Esophagus muscularis mucosa (tissue), 4 donors: ENCODE results near the gene LRRC75A. TPM values are rescaled to one million over a fixed set of nuclear protein-coding genes. Genes with fewer than 3 reads are reported as not detected.
A peak's percentile ranks its signal among the peaks of the same experiment; 100 is the strongest.

ENCODE experiments used
- DNase-seq: peaks from one replicate; pipeline ENCODE4 v3.0.0-alpha.2; 2017; ENCODE audit errors: extremely low spot score
- H3K27ac ChIP-seq, 4 donors: fragments of 200-600 bp; sonication (generic); replicated peaks in 1 of 4; 1 replicate in 3 of 4; 2 replicates in 1 of 4; pipeline ENCODE4 v1.5.1; 2016 to 2019; ENCODE audit warnings: mild to moderate bottlenecking in 1 of 4
- H3K27me3 ChIP-seq, 4 donors: fragments of 200-600 bp; sonication (generic); one replicate each; pipeline versions ENCODE4 v1.5.1 to v1.6.0; 2016 to 2019
- H3K36me3 ChIP-seq, 4 donors: fragments of 200-600 bp; sonication (generic); one replicate each; pipeline ENCODE4 v1.5.1; 2016 to 2019
- H3K4me1 ChIP-seq, 4 donors: fragments of 200-600 bp; sonication (generic); one replicate each; pipeline ENCODE4 v1.5.1; 2016 to 2019
- H3K4me3 ChIP-seq, 4 donors: fragments of 200-600 bp; sonication (generic); 1 replicate in 2 of 4; 2 replicates in 2 of 4; pipeline ENCODE4 v1.5.1; 2016 to 2019; ENCODE audit warnings: mild to moderate bottlenecking in 4 of 4, moderate library complexity in 1 of 4
- H3K9me3 ChIP-seq, 4 donors: fragments of 200-600 bp; sonication (generic); 1 replicate in 3 of 4; 2 replicates in 1 of 4; pipeline ENCODE4 v1.5.1; 2016 to 2019
- EP300 ChIP-seq: sonication (generic); formaldehyde crosslinking; IDR thresholded peaks from one replicate; pipeline ENCODE4 v1.6.1; 2017; ENCODE audit warnings: antibody characterized with exemption
- POLR2A ChIP-seq: fragments of 450-650 bp; IDR thresholded peaks from one replicate; pipeline ENCODE4 v1.6.1; 2017; ENCODE audit warnings: antibody characterized with exemption, moderate library complexity, mild to moderate bottlenecking, low read depth
- POLR2AphosphoS5 ChIP-seq, 2 donors: sonication (generic); formaldehyde crosslinking; IDR thresholded peaks; one replicate each; pipeline ENCODE4 v1.6.1; 2017; ENCODE audit warnings: antibody characterized with exemption in 2 of 2
- WGBS: methylation state at CpG from one replicate; pipeline ENCODE4 v1.1.5; 2018; 5-methylcytosine and 5-hydroxymethylcytosine counted together
- intact Hi-C: fragments of 100-400 bp; cut with DNase I; formaldehyde crosslinking; loops from one replicate; pipeline ENCODE4 v1.15.1; 2023
- total RNA-seq, 4 donors: library from RNA; depleted of rRNA; stranded (reverse); fragments of >200 nt; gene quantifications; one replicate each; pipeline versions ENCODE4 v1.1.0 to v1.2.1, GENCODE V29; 2016
- TF ChIP-seq, protein P1 (sequence below), 3 experiments: fragments of 200-600 bp in 2 of 3; fragments of 450-650 bp in 1 of 3; sonication (generic) in 2 of 3; IDR thresholded peaks; one replicate each; pipeline ENCODE4 v1.5.1; 2017 to 2019; ENCODE audit warnings: antibody characterized with exemption in 3 of 3, mild to moderate bottlenecking in 2 of 3, moderate library complexity in 1 of 3

Gene LRRC75A
- total RNA-seq, 4 donors from 2014 or later = 0.83 to 3.5 (median 2.0) TPM

DNA sequence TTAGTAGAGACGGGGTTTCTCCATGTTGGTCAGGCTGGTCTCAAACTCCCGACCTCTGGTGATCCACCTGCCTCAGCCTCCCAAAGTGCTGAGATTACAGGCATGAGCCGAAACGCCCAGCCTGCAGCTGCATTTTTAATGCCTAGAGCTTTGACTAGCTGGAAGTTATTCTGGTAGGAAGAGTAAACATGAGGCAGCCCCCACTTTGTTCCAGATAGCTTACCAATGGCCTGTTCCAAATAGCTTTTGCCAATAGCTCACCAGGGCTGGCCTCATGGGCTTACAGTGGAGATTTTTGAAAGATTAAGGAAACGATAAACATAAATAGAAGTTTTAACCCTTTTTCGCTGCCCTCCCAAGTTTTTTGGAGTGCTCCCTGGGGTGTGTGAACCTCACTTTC lies 66.8 kb downstream of the LRRC75A start:
- intact Hi-C loops = no loop called here

DNA sequence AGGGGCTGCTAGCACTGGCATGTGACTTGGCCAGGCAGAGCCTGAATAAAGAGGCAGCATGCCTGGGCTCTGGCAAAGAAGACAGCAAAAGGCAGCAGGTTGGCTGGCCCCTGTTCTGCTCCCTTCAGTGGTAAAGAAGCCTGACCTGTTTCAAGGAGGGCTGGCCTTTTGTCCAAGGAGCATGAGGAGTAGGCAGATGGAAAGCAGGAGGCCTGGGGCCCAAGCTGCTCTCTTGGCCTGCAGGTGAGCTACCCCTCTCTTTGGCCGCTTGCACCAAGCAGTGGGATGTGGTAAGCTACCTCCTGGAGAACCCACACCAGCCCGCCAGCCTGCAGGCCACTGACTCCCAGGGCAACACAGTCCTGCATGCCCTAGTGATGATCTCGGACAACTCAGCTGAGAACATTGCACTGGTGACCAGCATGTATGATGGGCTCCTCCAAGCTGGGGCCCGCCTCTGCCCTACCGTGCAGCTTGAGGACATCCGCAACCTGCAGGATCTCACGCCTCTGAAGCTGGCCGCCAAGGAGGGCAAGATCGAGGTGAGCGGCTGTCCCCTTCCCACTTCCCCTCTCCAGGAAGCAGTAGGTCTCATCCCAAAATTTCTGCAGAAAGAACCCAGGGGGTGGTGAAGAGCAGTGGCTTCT lies 68.6 kb downstream of the LRRC75A start:
- intact Hi-C loops = no loop called here
- H3K27ac ChIP-seq = no peak overlapping the region
- H3K4me1 ChIP-seq = peaks cover 0 to 25% (median 18%) of the 10 kb centered on the region in 4 donors
- H3K4me3 ChIP-seq = no peak overlapping the region
- no peaks in the 10 kb centered on the region for H3K27me3 ChIP-seq
- no peak for TF ChIP-seq EP300
- TF ChIP-seq, protein P1, sequence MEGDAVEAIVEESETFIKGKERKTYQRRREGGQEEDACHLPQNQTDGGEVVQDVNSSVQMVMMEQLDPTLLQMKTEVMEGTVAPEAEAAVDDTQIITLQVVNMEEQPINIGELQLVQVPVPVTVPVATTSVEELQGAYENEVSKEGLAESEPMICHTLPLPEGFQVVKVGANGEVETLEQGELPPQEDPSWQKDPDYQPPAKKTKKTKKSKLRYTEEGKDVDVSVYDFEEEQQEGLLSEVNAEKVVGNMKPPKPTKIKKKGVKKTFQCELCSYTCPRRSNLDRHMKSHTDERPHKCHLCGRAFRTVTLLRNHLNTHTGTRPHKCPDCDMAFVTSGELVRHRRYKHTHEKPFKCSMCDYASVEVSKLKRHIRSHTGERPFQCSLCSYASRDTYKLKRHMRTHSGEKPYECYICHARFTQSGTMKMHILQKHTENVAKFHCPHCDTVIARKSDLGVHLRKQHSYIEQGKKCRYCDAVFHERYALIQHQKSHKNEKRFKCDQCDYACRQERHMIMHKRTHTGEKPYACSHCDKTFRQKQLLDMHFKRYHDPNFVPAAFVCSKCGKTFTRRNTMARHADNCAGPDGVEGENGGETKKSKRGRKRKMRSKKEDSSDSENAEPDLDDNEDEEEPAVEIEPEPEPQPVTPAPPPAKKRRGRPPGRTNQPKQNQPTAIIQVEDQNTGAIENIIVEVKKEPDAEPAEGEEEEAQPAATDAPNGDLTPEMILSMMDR (IDR thresholded peaks at IDR 0.05) = no peak
- TF ChIP-seq POLR2AphosphoS5 (IDR thresholded peaks at IDR 0.05) = no peak
- TF ChIP-seq POLR2A = no peak
- DNase-seq = no peak
- no peaks in the 10 kb centered on the region for H3K9me3 ChIP-seq
- WGBS = 90% methylated on average over 10 of the region's 10 CpGs
- H3K36me3 ChIP-seq = peaks cover 0 to 63% (median 44%) of the 10 kb centered on the region in 4 donors

More for the DNA sequence above, 66.8 kb downstream of the LRRC75A start:
- TF ChIP-seq, protein P1 (IDR thresholded peaks at IDR 0.05) = no peak
- TF ChIP-seq POLR2A (no peak), POLR2AphosphoS5 (IDR thresholded peaks at IDR 0.05) (no peak), EP300 (no peak)
- no peak overlapping the region for H3K4me3 ChIP-seq
- no peaks in the 10 kb centered on the region for H3K9me3 ChIP-seq
- H3K27me3 ChIP-seq = no peaks in the 10 kb centered on the region
- H3K27ac ChIP-seq = no peak overlapping the region
- WGBS = 65% methylated on average over 6 of the region's 6 CpGs
- no peak for DNase-seq
- H3K4me1 ChIP-seq = peaks cover 0 to 6% (median under 1%) of the 10 kb centered on the region in 4 donors
- peaks cover 0 to 64% (median 46%) of the 10 kb centered on the region in 4 donors for H3K36me3 ChIP-seq

DNA sequence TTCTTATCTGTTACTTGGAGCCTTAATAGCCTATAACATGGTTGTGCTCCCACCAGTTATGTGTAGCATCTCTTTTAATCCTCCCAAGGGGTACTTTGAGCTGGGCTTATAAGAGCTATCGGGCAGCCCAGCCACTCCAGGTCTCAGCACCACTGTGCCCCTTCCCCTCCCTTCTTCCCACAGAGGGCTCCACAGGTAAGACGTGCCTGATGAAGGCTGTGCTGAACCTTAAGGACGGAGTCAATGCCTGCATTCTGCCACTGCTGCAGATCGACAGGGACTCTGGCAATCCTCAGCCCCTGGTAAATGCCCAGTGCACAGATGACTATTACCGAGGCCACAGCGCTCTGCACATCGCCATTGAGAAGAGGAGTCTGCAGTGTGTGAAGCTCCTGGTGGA lies 69.6 kb downstream of the LRRC75A start:
- H3K4me1 ChIP-seq = peaks cover 7 to 34% (median 27%) of the 10 kb centered on the region in 4 donors

DNA sequence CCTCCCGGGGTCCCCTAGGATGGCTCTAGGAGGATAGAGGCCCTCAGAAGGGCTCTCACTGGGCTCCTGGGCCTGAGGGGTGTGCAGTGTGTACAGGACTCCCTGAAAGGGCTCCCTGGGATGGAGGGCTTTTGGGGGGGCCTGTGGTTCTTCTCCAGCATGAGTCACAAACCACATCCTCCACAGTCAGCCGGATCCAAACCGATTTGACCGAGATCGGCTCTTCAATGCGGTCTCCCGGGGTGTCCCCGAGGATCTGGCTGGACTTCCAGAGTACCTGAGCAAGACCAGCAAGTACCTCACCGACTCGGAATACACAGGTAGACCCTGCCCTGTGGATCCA lies 72.1 kb downstream of the LRRC75A start:
- Histone ChIP-seq H3K9me3 (no peaks in the 10 kb centered on the region), H3K4me1 (peaks cover 13 to 50% (median 42%) of the 10 kb centered on the region in 4 donors), H3K27me3 (peaks cover 0 to 6% (median 0%) of the 10 kb centered on the region in 4 donors), H3K4me3 (no peak overlapping the region), H3K27ac (peak overlapping the region; percentile 59 to 80 (median 70)), H3K36me3 (peaks cover 0 to 48% (median 22%) of the 10 kb centered on the region in 4 donors)
- no peak for DNase-seq
- WGBS = 93% methylated on average over 8 of the region's 10 CpGs
- intact Hi-C loops = no loop called here
- TF ChIP-seq EP300 (no peak), POLR2A (no peak), POLR2AphosphoS5 (IDR thresholded peaks at IDR 0.05) (no peak)
- TF ChIP-seq, protein P1 (IDR thresholded peaks at IDR 0.05) = no peak

More for the DNA sequence above, 69.6 kb downstream of the LRRC75A start:
- Histone ChIP-seq H3K9me3 (no peaks in the 10 kb centered on the region), H3K27me3 (no peaks in the 10 kb centered on the region), H3K36me3 (peaks cover 0 to 63% (median 41%) of the 10 kb centered on the region in 4 donors), H3K27ac (no peak overlapping the region), H3K4me3 (no peak overlapping the region)
- DNase-seq = no peak
- TF ChIP-seq POLR2AphosphoS5 (IDR thresholded peaks at IDR 0.05) (no peak), EP300 (no peak), POLR2A (no peak)
- TF ChIP-seq, protein P1 (IDR thresholded peaks at IDR 0.05) = no peak
- WGBS = 92% methylated on average over 7 of the region's 7 CpGs
- intact Hi-C loops = no loop called here
